Activated naive CD4-positive, alpha-beta T cell treated with anti-CD3 and anti-CD28 coated beads, Interleukin-2, amount 50 U/mL, for 16 hours (primary cell): ENCODE results near the gene OR4K2.
"Not testable (repeated sequence)": the region's sequence is repeated elsewhere in the genome, so short reads cannot be mapped to it uniquely, and the experiment has no call there.

Experiments
- DNase-seq: peaks from one replicate; pipeline ENCODE4 v3.0.0-alpha.2; 2020

Gene OR4K2

GRCh38 chr14:19874842-19875241 is at the start of gene OR4K2:
Gene OR4K2, plus strand, starts transcription at chr14:19875142. Its CDS starts 1,126 bp downstream, at chr14:19876268.
- DNase-seq: no peak

- not testable (repeated sequence) for DNase-seq
Measured at GRCh38 chr14:19827626-19828244, 47.2 kb upstream of the OR4K2 start.

GRCh38 chr14:19828314-19828713 is 46.6 kb upstream of the OR4K2 start:
- DNase-seq: no peak

GRCh38 chr14:19834203-19834848 is 40.6 kb upstream of the OR4K2 start:
- not testable (repeated sequence) for DNase-seq

- DNase-seq: no peak
Measured at GRCh38 chr14:19838433-19838832, 36.5 kb upstream of the OR4K2 start.

GRCh38 chr14:19851365-19851764 is 23.6 kb upstream of the OR4K2 start:
- no peak for DNase-seq

- not testable (repeated sequence) for DNase-seq
Measured at GRCh38 chr14:19866061-19866669, 8.8 kb upstream of the OR4K2 start.

GRCh38 chr14:19873178-19873577 is 1.8 kb upstream of the OR4K2 start:
- no peak for DNase-seq

- DNase-seq: no peak
Measured at GRCh38 chr14:19878029-19878642, 3.2 kb downstream of the OR4K2 start.

GRCh38 chr14:19895282-19895681 is 20.3 kb downstream of the OR4K2 start:
- DNase-seq: no peak

- DNase-seq: no peak
Measured at GRCh38 chr14:19900999-19901398, 26.1 kb downstream of the OR4K2 start.

- no peak for DNase-seq
Measured at GRCh38 chr14:19902409-19902808, 27.5 kb downstream of the OR4K2 start.

GRCh38 chr14:19906665-19907064 is 31.7 kb downstream of the OR4K2 start:
- no peak for DNase-seq

- no peak for DNase-seq
Measured at GRCh38 chr14:19911114-19911513, 36.2 kb downstream of the OR4K2 start.

GRCh38 chr14:19917243-19917642 is 42.3 kb downstream of the OR4K2 start:
- no peak for DNase-seq

- DNase-seq: no peak
Measured at GRCh38 chr14:19917955-19918518, 43.1 kb downstream of the OR4K2 start.

GRCh38 chr14:19918553-19919264 is 43.8 kb downstream of the OR4K2 start:
- no peak for DNase-seq

- DNase-seq: no peak
Measured at GRCh38 chr14:19920021-19920657, 45.2 kb downstream of the OR4K2 start, which contains the start of gene OR4K5. Gene OR4K5, plus strand, starts transcription at chr14:19920607. Its CDS starts 0 bp downstream, at chr14:19920607.

- DNase-seq: no peak
Measured at GRCh38 chr14:19930617-19931016, 55.7 kb downstream of the OR4K2 start, which contains the start of gene OR4K1. Gene OR4K1, plus strand, starts transcription at chr14:19930917. Its CDS starts 4,750 bp downstream, at chr14:19935667.
